ENCODE measurements around the gene GBGT1. TPM values are rescaled to one million over a fixed set of nuclear protein-coding genes. Genes with fewer than 3 reads are reported as not detected.
A peak's percentile ranks its signal among the peaks of the same experiment; 100 is the strongest.

GBGT1 gene
- total and polyA plus RNA-seq, 4 experiments from 2014 or later = 0.16 to 6.3 (median 2.1) TPM

DNA sequence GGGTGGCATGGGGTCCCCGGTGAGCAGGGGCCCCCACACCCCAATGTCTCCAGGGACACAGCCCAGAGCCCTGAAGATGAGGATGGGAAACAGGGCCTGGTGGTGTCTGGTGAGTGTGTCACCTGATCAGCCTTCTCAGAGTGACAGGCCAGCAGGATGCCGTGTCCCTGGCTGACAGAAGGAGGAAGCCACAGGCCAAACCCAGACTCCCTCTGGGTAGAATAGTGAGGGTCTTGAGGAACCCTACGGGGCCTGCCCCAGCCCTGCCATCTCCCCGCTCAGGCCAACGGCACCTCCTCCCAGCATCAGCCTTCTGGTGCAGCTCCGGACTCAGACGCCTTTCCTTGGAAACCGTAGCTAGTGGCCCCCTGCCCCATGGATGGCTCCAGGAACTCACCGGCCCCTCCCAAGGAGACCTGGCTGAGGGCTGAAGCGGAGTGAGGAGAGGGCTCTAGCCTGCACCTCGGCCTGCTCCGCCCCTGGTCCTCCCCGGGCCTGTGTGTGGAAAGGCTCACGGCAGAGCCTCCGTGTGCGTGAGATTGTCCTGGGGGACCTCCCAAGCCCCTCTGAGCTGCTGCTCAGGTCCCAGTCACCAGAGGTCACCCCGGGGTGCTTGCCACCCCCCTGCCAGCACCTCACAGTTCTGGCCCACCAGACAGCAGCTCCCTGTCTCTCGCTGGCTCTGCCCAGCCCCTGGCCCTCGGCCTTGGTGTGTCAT is 48.7 kb downstream of the GBGT1 start:
- peak in 1 of 5 donors; percentile 35 for DNase-seq
- Histone ChIP-seq H3K4me3 (ENCODE audit: low read length in 2 of 2) (no peak overlapping the region), H3K4me1 (ENCODE audit: insufficient read depth, low read length) (peaks cover 79% of the 10 kb centered on the region), H3K27me3 (ENCODE audit: insufficient read depth, low read length) (no peaks in the 10 kb centered on the region), H3K36me3 (ENCODE audit: insufficient read depth, low read length) (peaks cover 22% of the 10 kb centered on the region), H3K27ac (ENCODE audit: low read depth, low read length) (peak overlapping the region; percentile 55), H3K9me3 (ENCODE audit: control insufficient read depth in 1 of 2, low read length in 2 of 2) (no peaks in the 10 kb centered on the region)
- H3K27ac Mint-ChIP-seq = peak overlapping the region in 5 of 7 donors; percentile 79 to 90 (median 87)
- intact Hi-C loops (cut with micrococcal nuclease) = no loop called here
- no peaks in the 10 kb centered on the region for H3K9me3 Mint-ChIP-seq
- peak overlapping the region in 1 of 8 donors; percentile 61 for H3K4me3 Mint-ChIP-seq
- no peaks in the 10 kb centered on the region for H3K27me3 Mint-ChIP-seq
- peaks cover 16 to 76% (median 45%) of the 10 kb centered on the region in 4 donors for H3K4me1 Mint-ChIP-seq
- ChIA-PET POLR2A (ENCODE audit: partially characterized antibody) (interaction anchor here (0.8 to 25.7 kb wide), 5 partner anchors 14 to 85 kb away, joined by 3 to 345 read pairs (median 3); no protein-coding TSS in a partner anchor), CTCF (ENCODE audit: partially characterized antibody) (interaction anchor here (1.2 to 30.1 kb wide), 2 partner anchors 9 to 37 kb away, joined by 3 to 596 read pairs; no protein-coding TSS in a partner anchor)
- peaks cover 3 to 25% of the 10 kb centered on the region in 2 donors for H3K36me3 Mint-ChIP-seq

DNA sequence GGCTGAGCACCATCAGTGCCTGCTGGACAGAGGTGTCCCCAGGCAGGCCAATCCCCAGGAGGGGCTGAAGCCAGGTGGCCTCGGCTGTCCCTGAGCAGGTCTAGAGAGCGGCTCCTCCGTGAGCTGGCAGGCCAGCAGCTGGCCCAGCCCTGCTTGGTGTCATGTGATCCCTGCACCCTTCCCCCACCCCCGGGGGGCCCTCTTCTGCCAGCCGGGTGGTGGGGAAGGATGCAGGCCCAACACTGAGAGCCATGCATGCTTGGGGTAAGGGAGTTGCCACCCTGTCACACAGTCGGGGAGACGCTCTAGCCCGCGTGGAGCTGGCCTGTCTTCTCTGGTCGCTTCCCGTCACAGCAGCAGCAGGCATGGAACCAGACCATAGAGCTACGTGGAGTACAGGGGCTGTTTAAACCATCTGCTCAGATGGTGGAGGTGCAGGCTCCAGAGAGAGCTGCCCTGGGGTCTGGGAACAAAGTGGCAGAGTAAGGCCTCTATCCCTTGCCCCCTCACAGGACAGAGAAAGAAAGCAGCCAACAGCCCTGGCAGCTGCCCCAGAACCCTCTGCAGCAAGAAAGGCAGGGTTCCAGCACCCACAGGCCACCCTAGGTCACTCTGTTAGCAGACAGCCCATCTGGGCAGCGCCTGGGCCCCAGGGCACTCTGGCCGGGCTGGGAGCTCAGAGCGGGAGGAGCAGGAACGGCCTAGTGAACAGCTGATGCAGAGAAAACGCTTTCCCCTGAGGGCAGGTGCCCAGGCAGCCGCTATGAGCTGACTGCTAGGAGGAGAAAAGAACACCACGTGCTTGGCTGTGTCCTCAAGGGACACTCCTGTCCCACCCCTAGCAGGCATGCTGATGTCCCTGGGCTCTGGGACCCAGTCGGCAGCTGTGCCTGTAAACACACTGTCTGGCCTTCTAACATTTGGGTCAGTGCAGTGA is 49.5 kb downstream of the GBGT1 start:
- Mint-ChIP-seq H3K36me3 (peaks cover 5 to 32% of the 10 kb centered on the region in 2 donors), H3K4me1 (peaks cover 14 to 68% (median 41%) of the 10 kb centered on the region in 4 donors), H3K27me3 (no peaks in the 10 kb centered on the region), H3K9me3 (no peaks in the 10 kb centered on the region), H3K4me3 (peak overlapping the region in 2 of 8 donors; percentile 61 to 64), H3K27ac (peak overlapping the region in 6 of 7 donors; percentile 7 to 87 (median 64))
- Histone ChIP-seq H3K27me3 (ENCODE audit: insufficient read depth, low read length) (no peaks in the 10 kb centered on the region), H3K4me3 (ENCODE audit: low read length in 2 of 2) (no peak overlapping the region), H3K27ac (ENCODE audit: low read depth, low read length) (peak overlapping the region; percentile 55), H3K36me3 (ENCODE audit: insufficient read depth, low read length) (peaks cover 30% of the 10 kb centered on the region), H3K4me1 (ENCODE audit: insufficient read depth, low read length) (peaks cover 71% of the 10 kb centered on the region), H3K9me3 (ENCODE audit: control insufficient read depth in 1 of 2, low read length in 2 of 2) (no peaks in the 10 kb centered on the region)
- CTCF ChIA-PET (ENCODE audit: partially characterized antibody) = interaction anchor here (30.1 kb wide), 1 partner anchor 38 kb away, joined by 596 read pairs; no protein-coding TSS in a partner anchor
- intact Hi-C loops (cut with micrococcal nuclease) = no loop called here
- DNase-seq = peak in 1 of 5 donors; percentile 43
- POLR2A ChIA-PET (ENCODE audit: partially characterized antibody) = interaction anchor here (0.8 to 25.7 kb wide), 5 partner anchors 15 to 84 kb away, joined by 3 to 345 read pairs (median 4); no protein-coding TSS in a partner anchor

DNA sequence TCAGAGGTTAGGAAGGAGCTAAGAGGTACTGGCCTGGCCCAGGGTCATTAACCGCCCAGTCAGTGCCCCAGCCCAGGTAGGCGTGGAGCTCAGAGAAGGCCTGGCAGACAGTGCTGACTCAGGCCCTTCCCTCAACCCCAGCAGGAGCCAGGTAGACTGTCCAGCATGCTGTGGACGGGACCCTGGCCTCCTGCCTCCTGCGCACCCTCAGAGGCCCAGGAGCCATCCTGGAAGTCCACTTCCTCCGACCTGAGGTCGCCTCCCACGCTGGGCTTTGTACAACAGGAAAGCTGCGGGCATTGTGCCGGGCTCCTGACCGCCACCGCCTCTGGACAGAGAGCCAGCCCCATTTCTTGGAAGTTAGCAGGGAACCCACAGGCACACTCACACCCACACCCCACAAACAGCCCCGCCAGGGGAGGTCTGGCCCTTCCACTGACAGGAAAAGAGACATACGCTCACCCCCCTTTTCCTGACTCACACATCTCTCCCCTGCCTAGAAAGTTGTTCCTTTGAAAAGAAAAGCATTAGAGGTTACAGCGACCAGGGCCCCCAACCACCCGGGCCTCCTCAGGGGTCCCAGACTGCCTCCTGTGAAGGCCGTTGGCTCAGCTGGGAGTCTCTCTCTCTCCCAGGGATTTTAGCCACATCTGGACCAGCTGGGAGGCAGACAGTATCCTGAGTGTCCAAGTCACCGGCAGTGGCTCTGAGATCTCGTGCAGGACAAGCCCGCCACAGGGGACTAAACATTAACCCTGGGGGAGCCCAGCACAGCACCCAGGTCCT is 50.4 kb downstream of the GBGT1 start:
- H3K4me3 Mint-ChIP-seq = peak overlapping the region in 3 of 8 donors; percentile 22 to 64 (median 61)
- Histone ChIP-seq H3K36me3 (ENCODE audit: insufficient read depth, low read length) (peaks cover 39% of the 10 kb centered on the region), H3K27ac (ENCODE audit: low read depth, low read length) (peak overlapping the region; percentile 36), H3K9me3 (ENCODE audit: control insufficient read depth in 1 of 2, low read length in 2 of 2) (no peaks in the 10 kb centered on the region), H3K27me3 (ENCODE audit: insufficient read depth, low read length) (no peaks in the 10 kb centered on the region), H3K4me1 (ENCODE audit: insufficient read depth, low read length) (peaks cover 62% of the 10 kb centered on the region), H3K4me3 (ENCODE audit: low read length in 2 of 2) (no peak overlapping the region)
- ChIA-PET CTCF (ENCODE audit: partially characterized antibody) (interaction anchor here (30.1 kb wide), 1 partner anchor 39 kb away, joined by 596 read pairs; no protein-coding TSS in a partner anchor), POLR2A (ENCODE audit: partially characterized antibody) (interaction anchor here (1.0 to 25.7 kb wide), 3 partner anchors 17 to 34 kb away, joined by 4 to 345 read pairs (median 16); no protein-coding TSS in a partner anchor)
- intact Hi-C loops (cut with micrococcal nuclease) = no loop called here
- H3K27me3 Mint-ChIP-seq = no peaks in the 10 kb centered on the region
- no peaks in the 10 kb centered on the region for H3K9me3 Mint-ChIP-seq
- peaks cover 5 to 34% of the 10 kb centered on the region in 2 donors for H3K36me3 Mint-ChIP-seq
- H3K27ac Mint-ChIP-seq = peak overlapping the region; percentile 37 to 87 (median 76)
- peaks cover 8 to 59% (median 35%) of the 10 kb centered on the region in 4 donors for H3K4me1 Mint-ChIP-seq
- DNase-seq = no peak

DNA sequence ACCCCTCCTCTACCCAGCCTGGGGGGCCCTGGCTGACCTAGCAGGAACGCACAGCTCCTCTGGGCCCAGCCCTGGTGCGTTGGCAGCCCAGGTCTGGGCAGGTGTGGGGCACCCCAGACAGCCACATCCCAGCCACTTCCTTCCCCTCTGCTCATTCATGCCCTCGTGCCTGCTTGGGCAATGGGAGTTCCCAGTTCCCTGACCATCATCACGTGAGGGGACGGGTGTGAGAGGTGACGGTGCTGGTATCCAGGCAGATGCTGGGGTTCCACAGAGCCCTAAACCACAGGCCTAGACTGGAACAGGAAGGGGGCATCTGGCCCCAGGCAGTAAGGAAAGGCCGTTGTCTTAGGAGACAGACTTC is 51.1 kb downstream of the GBGT1 start:
- Mint-ChIP-seq H3K27me3 (no peaks in the 10 kb centered on the region), H3K4me1 (peaks cover 7 to 52% (median 30%) of the 10 kb centered on the region in 4 donors), H3K36me3 (peaks cover 8 to 39% of the 10 kb centered on the region in 2 donors), H3K9me3 (no peaks in the 10 kb centered on the region), H3K27ac (peak overlapping the region; percentile 12 to 87 (median 76)), H3K4me3 (peak overlapping the region in 1 of 8 donors; percentile 25)
- DNase-seq = peak in 3 of 5 donors; percentile 22 to 84 (median 35)
- Histone ChIP-seq H3K27ac (ENCODE audit: low read depth, low read length) (peak overlapping the region; percentile 36), H3K36me3 (ENCODE audit: insufficient read depth, low read length) (peaks cover 46% of the 10 kb centered on the region), H3K9me3 (ENCODE audit: control insufficient read depth in 1 of 2, low read length in 2 of 2) (no peaks in the 10 kb centered on the region), H3K4me1 (ENCODE audit: insufficient read depth, low read length) (peaks cover 55% of the 10 kb centered on the region), H3K27me3 (ENCODE audit: insufficient read depth, low read length) (no peaks in the 10 kb centered on the region), H3K4me3 (ENCODE audit: low read length in 2 of 2) (no peak overlapping the region)
- CTCF ChIA-PET (ENCODE audit: partially characterized antibody) = interaction anchor here (30.1 kb wide), 1 partner anchor 39 kb away, joined by 596 read pairs; no protein-coding TSS in a partner anchor
- intact Hi-C loops (cut with micrococcal nuclease) = no loop called here
- POLR2A ChIA-PET (ENCODE audit: partially characterized antibody) = interaction anchor here (25.7 kb wide), 1 partner anchor 35 kb away, joined by 345 read pairs; no protein-coding TSS in a partner anchor

DNA sequence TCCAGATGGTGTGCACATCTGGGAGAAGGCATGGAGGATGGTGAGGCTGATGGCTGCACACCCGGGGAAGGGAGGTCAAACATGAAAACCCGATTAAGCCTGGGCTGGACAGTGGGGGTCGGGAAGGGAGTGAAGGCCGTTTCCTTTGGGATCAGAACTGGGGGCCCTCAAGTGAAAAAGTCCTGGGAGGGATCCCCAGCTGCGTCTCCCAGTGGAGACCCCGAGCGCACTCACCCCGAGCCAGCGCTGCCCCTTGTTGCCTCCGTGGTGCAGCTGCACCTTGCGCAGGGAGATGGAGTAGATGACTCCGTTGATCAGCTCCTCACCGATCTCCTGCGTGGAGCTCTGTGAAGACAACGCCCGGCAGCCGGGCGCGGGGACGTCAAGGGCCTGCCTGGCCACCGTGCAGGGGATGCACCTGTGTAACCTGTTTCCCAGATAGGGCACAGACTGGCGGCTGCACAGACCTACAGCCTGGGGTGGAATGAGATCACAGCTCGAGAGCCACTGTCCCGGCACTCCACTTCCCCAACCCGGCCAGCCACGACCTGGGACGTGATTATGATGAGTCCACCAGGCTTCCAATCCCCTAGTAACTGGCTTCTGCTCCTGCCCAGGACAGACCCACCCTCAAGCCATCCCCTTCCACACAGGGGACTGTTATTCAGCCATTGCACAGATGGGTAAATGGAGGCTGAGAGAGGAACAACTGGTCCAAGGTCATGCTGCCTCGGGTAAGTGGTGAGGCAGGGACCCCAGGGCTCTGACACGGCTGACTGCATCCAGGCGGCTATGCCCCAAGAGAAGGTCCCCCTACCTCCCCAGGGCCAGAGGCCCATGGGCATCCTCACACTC is 51.7 kb downstream of the GBGT1 start:
- Mint-ChIP-seq H3K27ac (peak overlapping the region in 4 of 7 donors; percentile 12 to 87 (median 78)), H3K4me3 (no peak overlapping the region), H3K36me3 (peaks cover 9 to 41% of the 10 kb centered on the region in 2 donors), H3K9me3 (no peaks in the 10 kb centered on the region), H3K27me3 (no peaks in the 10 kb centered on the region), H3K4me1 (peaks cover 7 to 46% (median 26%) of the 10 kb centered on the region in 4 donors)
- ChIA-PET CTCF (ENCODE audit: partially characterized antibody) (interaction anchor here (1.3 to 30.1 kb wide), 3 partner anchors 10 to 40 kb away, joined by 3 to 596 read pairs (median 3); no protein-coding TSS in a partner anchor), POLR2A (ENCODE audit: partially characterized antibody) (interaction anchor here (25.7 kb wide), 1 partner anchor 35 kb away, joined by 345 read pairs; no protein-coding TSS in a partner anchor)
- H3K4me3 ChIP-seq (ENCODE audit: low read length in 2 of 2) = no peak overlapping the region
- intact Hi-C loops (cut with micrococcal nuclease) = no loop called here
- no peak for DNase-seq
- peak overlapping the region; percentile 36 for H3K27ac ChIP-seq (ENCODE audit: low read depth, low read length)
- H3K27me3 ChIP-seq (ENCODE audit: insufficient read depth, low read length) = no peaks in the 10 kb centered on the region
- H3K36me3 ChIP-seq (ENCODE audit: insufficient read depth, low read length) = peaks cover 49% of the 10 kb centered on the region
- no peaks in the 10 kb centered on the region for H3K9me3 ChIP-seq (ENCODE audit: control insufficient read depth in 1 of 2, low read length in 2 of 2)
- peaks cover 49% of the 10 kb centered on the region for H3K4me1 ChIP-seq (ENCODE audit: insufficient read depth, low read length)
